B cell (primary cell): ENCODE results near the gene WNK2. TPM values are rescaled to one million over a fixed set of nuclear protein-coding genes. Genes with fewer than 3 reads are reported as not detected.

Experiments used
- ATAC-seq: fragments of 200-7000 bp; cut with Tn5 transposase; one replicate; pipeline ENCODE4 v1.10.0; 2021; ENCODE audit warnings: low read depth, mild to moderate bottlenecking, moderate number of reproducible peaks, moderate library complexity
- CTCF ChIA-PET: fragments of 350-600 bp; sonication (Branson Sonifier 250); formaldehyde crosslinking; loops from one replicate; lab custom pipeline; 2021; ENCODE audit warnings: antibody characterized with exemption, inconsistent platforms; lab: Charles Lee
- POLR2A ChIA-PET: fragments of 350-600 bp; sonication (Branson Sonifier 250); formaldehyde crosslinking; loops from one replicate; lab custom pipeline; 2021; ENCODE audit warnings: antibody characterized with exemption; lab: Charles Lee
- DNase-seq: peaks from one replicate; pipeline ENCODE4 v3.0.0; 2013
- H2AFZ ChIP-seq: 2 replicates; pipeline ENCODE4 v1.6.1; 2012; ENCODE audit warnings: mild to moderate bottlenecking, low read depth, low read length; ENCODE audit not compliant: insufficient read depth, poor library complexity, severe bottlenecking
- H3K27ac ChIP-seq, 2 donors: 1 replicate in 1 of 2; 2 replicates in 1 of 2; pipeline ENCODE4 v1.5.1; 2012 to 2013; ENCODE audit warnings: low read length in 2 of 2, mild to moderate bottlenecking in 2 of 2, moderate library complexity in 1 of 2
- H3K27me3 ChIP-seq, 4 experiments: fragments of 200-600 bp in 1 of 4; sonication (generic) in 1 of 4; replicated peaks in 1 of 4; 1 replicate in 2 of 4; 2 replicates in 2 of 4; pipeline versions ENCODE4 v1.6.1 to v1.7.0; 2013 to 2016; ENCODE audit warnings: low read length in 3 of 4, mild to moderate bottlenecking in 2 of 4, mixed read lengths in 1 of 4, moderate library complexity in 1 of 4; ENCODE audit not compliant: insufficient read depth in 4 of 4, control insufficient read depth in 3 of 4; ENCODE audit errors: control extremely low read depth in 1 of 4
- H3K36me3 ChIP-seq, 2 experiments: replicated peaks in 1 of 2; 1 replicate in 1 of 2; 2 replicates in 1 of 2; pipeline versions ENCODE4 v1.6.1 to v1.7.1; 2013; ENCODE audit warnings: low read length in 1 of 2; ENCODE audit not compliant: insufficient read depth in 2 of 2, control insufficient read depth in 1 of 2; ENCODE audit errors: control extremely low read depth in 1 of 2, extremely low read depth in 1 of 2
- H3K4me1 ChIP-seq, 2 donors: fragments of 200-600 bp in 1 of 2; sonication (generic) in 1 of 2; 1 replicate in 1 of 2; 2 replicates in 1 of 2; pipeline versions ENCODE4 v1.5.1 to v1.6.1; 2013 to 2017; ENCODE audit warnings: low read length in 2 of 2; ENCODE audit not compliant: control insufficient read depth in 2 of 2, insufficient read depth in 2 of 2
- H3K4me2 ChIP-seq: replicated peaks from 2 replicates; pipeline ENCODE3; 2012; ENCODE audit warnings: mild to moderate bottlenecking, low read depth, low read length; ENCODE audit not compliant: poor library complexity, severe bottlenecking
- H3K4me3 ChIP-seq, 5 experiments: fragments of 200-600 bp in 1 of 5; sonication (generic) in 1 of 5; 1 replicate in 3 of 5; 2 replicates in 2 of 5; pipeline versions ENCODE4 v1.5.1 to v1.7.0; 2011 to 2016; ENCODE audit warnings: low read length in 4 of 5, mild to moderate bottlenecking in 4 of 5, low read depth in 2 of 5, control low read depth in 1 of 5, moderate library complexity in 1 of 5; ENCODE audit not compliant: insufficient read depth in 1 of 5; ENCODE audit errors: control extremely low read depth in 1 of 5, extremely low read depth in 1 of 5
- H3K79me2 ChIP-seq: fragments of 200-600 bp; sonication (generic); one replicate; pipeline ENCODE4 v1.6.0; 2016; ENCODE audit warnings: low read length; ENCODE audit not compliant: control insufficient read depth, insufficient read depth
- H3K9ac ChIP-seq: fragments of 200-600 bp; sonication (generic); 2 replicates; pipeline ENCODE4 v1.6.1; 2017; ENCODE audit warnings: mild to moderate bottlenecking, low read length, moderate library complexity
- H3K9me3 ChIP-seq, 3 donors: one replicate each; pipeline versions ENCODE4 v1.6.1 to v1.7.1; 2013; ENCODE audit warnings: low read length in 2 of 3; ENCODE audit not compliant: control insufficient read depth in 2 of 3, insufficient read depth in 1 of 3; ENCODE audit errors: control extremely low read depth in 1 of 3
- H4K20me1 ChIP-seq: 2 replicates; pipeline ENCODE4 v1.6.0; 2012; ENCODE audit warnings: mild to moderate bottlenecking, low read length; ENCODE audit not compliant: insufficient read depth, control insufficient read depth, poor library complexity, severe bottlenecking
- H3K27ac Mint-ChIP-seq: one replicate; pipeline ENCODE4 v1.8.0; 2021; ENCODE audit warnings: mixed read lengths
- H3K27me3 Mint-ChIP-seq: one replicate; pipeline ENCODE4 v1.8.0; 2021; ENCODE audit warnings: mixed read lengths
- H3K4me1 Mint-ChIP-seq: one replicate; pipeline ENCODE4 v1.8.0; 2021; ENCODE audit warnings: mixed read lengths
- H3K4me3 Mint-ChIP-seq: one replicate; pipeline ENCODE4 v1.8.0; 2021; ENCODE audit warnings: mixed read lengths
- H3K9me3 Mint-ChIP-seq: one replicate; pipeline ENCODE4 v1.8.0; 2022; ENCODE audit warnings: mixed read lengths; ENCODE audit not compliant: insufficient read depth
- CTCF ChIP-seq: fragments of 200-600 bp; IDR thresholded peaks from one replicate; pipeline ENCODE4 v1.8.0; 2022; ENCODE audit warnings: antibody characterized with exemption, mild to moderate bottlenecking
- EZH2 ChIP-seq: IDR thresholded peaks from 2 replicates; pipeline ENCODE4 v1.6.1; 2012; ENCODE audit warnings: borderline replicate concordance, low read depth, mild to moderate bottlenecking, moderate library complexity, low read length; ENCODE audit not compliant: insufficient read depth, poor library complexity, severe bottlenecking
- WGBS: methylation state at CpG from one replicate; pipeline ENCODE4 v1.1.5; 2013; ENCODE audit warnings: missing lambda C conversion rate; ENCODE audit not compliant: insufficient coverage; 5-methylcytosine and 5-hydroxymethylcytosine counted together
- intact Hi-C: fragments of 100-400 bp; cut with micrococcal nuclease; formaldehyde crosslinking; loops from one replicate; pipeline ENCODE4 v1.10.0; 2022
- polyA plus RNA-seq: library from polyadenylated mRNA; depleted of rRNA; stranded (reverse); fragments of >200 nt; gene quantifications from 2 replicates; pipeline ENCODE4 v1.2.3, GENCODE V29; 2012
- total RNA-seq, 2 donors: library from RNA; stranded (reverse); fragments of 120-200 nt in 1 of 2; gene quantifications; 1 replicate in 1 of 2; 2 replicates in 1 of 2; pipeline versions ENCODE4 v1.2.3 to v1.2.4, GENCODE V29; 2013 to 2022

WNK2 gene
- total and polyA plus RNA-seq, 2 donors (not counting 1 experiment from before 2014, with no cell fraction given): 0.49 TPM; not detected in 1

- H3K36me3 ChIP-seq: no peaks in the 10 kb centered on the region
- POLR2A ChIA-PET: no interaction called here
- TF ChIP-seq CTCF (no peak), EZH2 (no peak)
- DNase-seq (no peak), ATAC-seq (no peak)
- H3K4me3 Mint-ChIP-seq: no peak overlapping the region
- no peak overlapping the region for H3K4me2 ChIP-seq
- CTCF ChIA-PET: no interaction called here
- peaks cover 0 to 27% (median 10%) of the 10 kb centered on the region in 3 donors for H3K9me3 ChIP-seq
- no peak overlapping the region for H2AFZ ChIP-seq
- H3K9me3 Mint-ChIP-seq: peaks cover 4% of the 10 kb centered on the region
- H3K27ac ChIP-seq: no peak overlapping the region
- no peak overlapping the region for H3K9ac ChIP-seq
- no peaks in the 10 kb centered on the region for H3K79me2 ChIP-seq
- no peak overlapping the region for H3K27ac Mint-ChIP-seq
- intact Hi-C loops: no loop called here
- H3K4me1 ChIP-seq: no peaks in the 10 kb centered on the region
- WGBS: 93% methylated on average over 3 of the region's 3 CpGs
- peaks cover 9% of the 10 kb centered on the region for H3K27me3 Mint-ChIP-seq
- no peaks in the 10 kb centered on the region for H3K4me1 Mint-ChIP-seq
- no peak overlapping the region for H3K4me3 ChIP-seq
- no peaks in the 10 kb centered on the region for H3K27me3 ChIP-seq
- no peaks in the 10 kb centered on the region for H4K20me1 ChIP-seq
Observed at GRCh38 chr9:93211654-93212001, 27.7 kb downstream of the WNK2 start.

GRCh38 chr9:93212409-93212808 lies 28.5 kb downstream of the WNK2 start:
- H4K20me1 ChIP-seq: no peaks in the 10 kb centered on the region
- no peak overlapping the region for H3K9ac ChIP-seq
- TF ChIP-seq CTCF: no peak
- no peak for TF ChIP-seq EZH2
- ATAC-seq: no peak
- intact Hi-C loops: no loop called here
- H3K4me1 Mint-ChIP-seq: no peaks in the 10 kb centered on the region
- H3K79me2 ChIP-seq: no peaks in the 10 kb centered on the region
- DNase-seq: no peak
- H3K9me3 ChIP-seq: peaks cover 0 to 30% (median 10%) of the 10 kb centered on the region in 3 donors
- H3K27ac ChIP-seq: no peak overlapping the region
- no peak overlapping the region for H3K4me3 Mint-ChIP-seq
- H3K9me3 Mint-ChIP-seq: peaks cover 4% of the 10 kb centered on the region
- H3K4me2 ChIP-seq: no peak overlapping the region
- ChIA-PET CTCF (no interaction called here), POLR2A (no interaction called here)
- no peaks in the 10 kb centered on the region for H3K4me1 ChIP-seq
- H3K27me3 ChIP-seq: no peaks in the 10 kb centered on the region
- 90% methylated on average over 5 of the region's 5 CpGs for WGBS
- no peak overlapping the region for H3K27ac Mint-ChIP-seq
- peaks cover 9% of the 10 kb centered on the region for H3K27me3 Mint-ChIP-seq
- no peak overlapping the region for H3K4me3 ChIP-seq
- no peak overlapping the region for H2AFZ ChIP-seq
- H3K36me3 ChIP-seq: no peaks in the 10 kb centered on the region
